NCI-H1092 treated with DMSO at 0.1 percent for 48 hours (cell line): ENCODE measurements around the gene INPP5B.

Source experiments
- DNase-seq: peaks from one replicate; lab custom pipeline; 2025; lab: John Stamatoyannopoulos, UW

The INPP5B gene

DNA sequence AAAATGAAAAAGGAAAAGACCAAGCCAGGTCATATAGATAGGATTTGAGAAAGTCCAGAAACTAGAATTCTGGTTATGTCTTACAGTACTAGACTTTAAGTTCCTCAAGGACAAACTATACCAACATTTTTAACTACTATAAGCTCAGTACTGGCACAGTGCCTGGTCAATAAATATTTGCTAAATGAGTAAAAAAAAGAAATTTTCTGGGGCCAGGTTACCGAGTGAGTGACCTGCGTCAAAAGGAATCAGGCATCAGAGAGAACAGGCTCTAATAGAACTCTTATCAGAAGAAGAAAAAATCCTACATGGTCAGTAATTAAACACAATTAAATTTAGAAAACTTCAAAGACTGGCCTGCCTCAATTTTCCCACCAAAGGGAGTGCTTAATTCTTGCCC, 115.0 kb downstream of the INPP5B start:
- no peak for DNase-seq

DNA sequence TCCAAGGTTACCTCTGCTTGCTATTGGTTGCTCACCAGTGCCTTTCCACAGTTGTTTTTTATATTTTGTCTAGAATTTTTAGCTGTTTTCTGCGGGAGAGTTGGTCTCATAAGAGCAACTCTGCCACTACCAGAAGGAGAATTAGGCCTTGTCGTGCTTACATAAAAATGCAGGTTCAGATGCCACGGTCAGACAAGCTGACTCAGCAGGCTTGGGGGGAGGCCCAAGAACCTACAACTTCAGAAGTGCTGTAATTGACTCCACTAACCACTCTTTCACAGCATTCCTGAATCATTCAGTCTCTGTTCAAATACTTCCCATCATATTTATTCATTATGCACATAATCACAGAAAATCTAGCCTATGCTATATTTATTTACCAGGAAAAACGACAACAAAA, 115.7 kb downstream of the INPP5B start:
- DNase-seq, result no peak

DNA sequence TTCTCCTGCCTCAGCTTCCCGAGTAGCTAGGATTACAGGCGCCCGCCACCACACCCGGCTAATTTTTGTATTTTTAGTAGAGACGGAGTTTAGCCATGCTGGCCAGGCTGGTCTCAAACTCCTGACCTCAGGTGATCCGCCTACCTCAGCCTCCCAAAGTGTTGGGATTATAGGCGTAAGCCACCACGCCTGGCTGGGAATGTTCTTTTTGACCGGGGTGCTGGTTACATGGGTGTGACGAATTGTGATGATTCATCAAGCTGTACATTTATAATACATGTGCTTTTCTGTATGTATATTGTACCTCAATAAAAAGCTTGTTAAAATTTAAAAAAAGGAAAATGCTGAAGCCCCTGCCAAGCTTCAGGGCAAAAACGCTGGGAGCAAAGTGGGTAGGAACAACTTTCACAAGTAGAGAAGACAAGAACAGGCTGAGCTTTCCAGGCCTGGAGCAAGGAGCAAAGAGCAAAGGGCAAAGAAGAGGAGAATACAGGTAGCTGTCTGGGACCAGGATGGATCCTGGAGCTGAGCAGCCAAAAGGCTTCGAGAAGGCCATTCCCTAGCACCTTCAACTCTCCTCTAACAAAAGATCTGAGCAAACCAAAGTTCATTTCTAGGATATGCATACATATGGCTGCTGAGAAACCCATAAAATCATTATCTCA, 118.3 kb downstream of the INPP5B start:
- DNase-seq, result no peak

DNA sequence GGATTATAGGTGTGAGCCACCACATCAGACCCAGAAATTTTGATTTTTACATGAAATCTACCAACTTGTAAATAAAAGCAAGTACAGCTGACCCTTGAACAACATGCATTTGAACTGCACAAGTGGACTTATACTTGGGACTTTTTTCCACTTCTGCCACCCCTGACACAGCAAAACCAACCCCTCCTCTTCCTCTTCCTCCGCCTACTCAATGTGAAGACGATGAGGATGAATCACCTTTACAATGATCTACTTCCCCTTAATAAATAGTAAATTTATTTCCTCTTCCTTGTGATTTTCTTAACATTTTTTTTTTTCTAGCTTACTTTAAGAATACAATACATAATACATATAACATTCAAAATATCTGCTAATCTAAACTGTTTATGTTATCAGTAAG, 121.3 kb downstream of the INPP5B start:
- no peak for DNase-seq

DNA sequence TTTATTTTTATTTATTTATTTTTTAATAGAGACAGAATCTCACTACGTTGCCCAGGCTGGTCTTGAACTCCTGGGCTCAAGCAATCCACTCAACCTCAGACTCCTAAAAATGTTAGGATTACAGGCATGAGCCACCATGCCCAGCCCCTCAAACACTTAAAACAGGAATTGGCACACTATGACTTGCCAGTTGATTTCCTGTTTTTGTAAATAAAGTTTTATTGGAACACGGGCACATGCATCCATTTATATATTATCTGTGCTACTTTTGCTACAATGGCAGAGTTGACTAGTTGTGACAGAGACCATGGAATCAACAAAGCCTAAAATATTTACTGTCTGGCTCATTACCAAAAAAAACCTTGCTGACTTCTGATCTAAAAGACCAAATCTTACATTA, 122.9 kb downstream of the INPP5B start:
- DNase-seq, result no peak

DNA sequence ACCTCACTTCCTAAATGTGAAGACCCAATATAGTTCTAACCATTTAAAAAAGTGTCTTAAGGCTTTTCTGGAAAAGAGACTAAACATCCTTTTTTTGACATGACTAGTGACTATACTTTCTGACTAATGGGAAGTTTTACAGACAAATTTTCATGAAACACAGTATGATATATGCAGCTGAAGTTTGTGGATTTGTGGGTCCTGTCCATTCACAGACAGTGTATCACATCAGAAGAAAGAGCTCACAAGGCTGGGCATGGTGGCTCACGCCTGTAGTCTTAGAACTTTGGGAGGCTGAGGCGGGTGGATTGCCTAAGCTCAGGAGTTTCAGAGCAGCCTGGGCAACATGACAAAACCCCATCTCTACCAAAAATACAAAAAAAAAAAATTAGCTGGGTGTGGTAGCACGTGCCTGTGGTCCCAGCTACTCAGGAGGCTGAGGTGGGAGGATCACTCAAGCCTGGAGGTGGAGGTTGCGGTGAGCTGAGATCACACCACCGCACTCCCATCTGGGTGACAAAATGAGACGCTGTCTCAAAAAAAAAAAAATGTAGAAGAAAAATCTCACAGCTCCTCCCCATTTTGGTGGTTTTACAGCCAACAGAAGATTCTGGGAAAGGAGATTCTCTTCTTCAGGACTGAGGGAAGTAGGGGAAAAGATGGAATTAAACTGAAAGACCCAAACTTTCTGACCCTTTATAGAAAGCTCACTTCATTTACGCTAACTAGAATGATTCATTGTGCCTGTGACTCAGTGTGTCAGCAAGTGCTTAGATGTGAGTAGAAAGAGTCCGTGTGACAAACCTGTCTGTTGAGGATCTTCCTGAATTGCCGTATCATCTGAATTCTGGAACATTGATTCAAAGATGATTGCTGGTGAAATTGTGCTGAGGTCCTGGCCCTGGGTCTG, 123.7 kb downstream of the INPP5B start:
- no peak for DNase-seq

DNA sequence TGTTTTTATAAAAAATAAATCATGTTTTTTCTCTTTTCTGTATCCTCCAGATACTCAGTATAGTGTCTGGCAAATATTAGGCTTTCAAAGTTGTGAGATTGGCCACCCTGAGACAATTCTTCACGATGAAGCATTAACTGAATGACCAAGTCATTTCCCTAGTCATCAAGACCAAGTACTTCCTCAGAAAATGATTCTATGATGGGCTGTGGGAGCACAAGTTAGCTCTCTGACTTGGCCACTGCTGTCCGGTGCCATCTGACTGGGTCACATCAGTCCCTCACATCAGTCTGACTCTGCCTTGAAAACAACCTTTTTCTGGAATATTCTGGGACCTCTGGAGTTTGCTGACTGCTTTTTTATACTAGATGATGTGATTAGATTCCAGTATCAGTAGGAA, 125.4 kb downstream of the INPP5B start:
- no peak for DNase-seq

DNA sequence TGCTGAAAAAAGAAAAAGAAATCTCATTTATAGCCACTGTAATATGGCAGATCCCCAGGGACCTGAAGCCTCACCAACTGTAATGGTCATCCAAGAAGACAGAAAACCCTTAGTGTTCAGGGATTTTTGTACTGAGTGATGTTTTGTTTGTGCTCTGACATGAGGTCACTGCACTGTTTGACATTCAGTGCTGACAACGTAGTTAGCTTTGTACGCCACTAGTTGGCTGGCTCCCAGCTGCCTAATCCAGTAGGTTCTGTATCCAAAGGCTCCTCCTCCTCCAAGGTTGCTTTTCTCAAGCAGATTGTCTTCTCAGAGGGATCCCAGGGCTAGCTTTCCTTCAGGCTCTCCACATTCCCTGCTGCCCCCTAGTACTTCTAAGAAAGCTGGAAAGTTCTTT, 129.4 kb downstream of the INPP5B start:
- no peak for DNase-seq

DNA sequence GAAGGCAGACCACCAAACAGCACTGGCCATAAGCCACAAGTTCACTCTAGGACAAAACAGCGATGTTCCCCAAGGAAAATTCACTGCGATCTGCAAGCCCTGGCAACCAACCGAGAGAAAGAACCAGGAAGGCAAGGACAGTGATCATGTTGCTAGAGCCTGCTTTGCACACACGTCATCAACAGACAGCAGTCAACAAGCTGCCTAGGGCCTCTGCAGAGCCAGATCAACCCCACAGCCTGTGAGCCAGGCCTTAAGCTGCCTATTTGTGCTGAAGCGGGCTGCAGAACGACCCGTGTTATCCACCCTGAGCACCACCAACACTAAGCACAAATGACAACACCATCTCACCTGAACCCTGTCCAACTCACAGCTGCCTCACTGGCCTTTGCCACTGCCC, 132.6 kb downstream of the INPP5B start:
- DNase-seq, result no peak

DNA sequence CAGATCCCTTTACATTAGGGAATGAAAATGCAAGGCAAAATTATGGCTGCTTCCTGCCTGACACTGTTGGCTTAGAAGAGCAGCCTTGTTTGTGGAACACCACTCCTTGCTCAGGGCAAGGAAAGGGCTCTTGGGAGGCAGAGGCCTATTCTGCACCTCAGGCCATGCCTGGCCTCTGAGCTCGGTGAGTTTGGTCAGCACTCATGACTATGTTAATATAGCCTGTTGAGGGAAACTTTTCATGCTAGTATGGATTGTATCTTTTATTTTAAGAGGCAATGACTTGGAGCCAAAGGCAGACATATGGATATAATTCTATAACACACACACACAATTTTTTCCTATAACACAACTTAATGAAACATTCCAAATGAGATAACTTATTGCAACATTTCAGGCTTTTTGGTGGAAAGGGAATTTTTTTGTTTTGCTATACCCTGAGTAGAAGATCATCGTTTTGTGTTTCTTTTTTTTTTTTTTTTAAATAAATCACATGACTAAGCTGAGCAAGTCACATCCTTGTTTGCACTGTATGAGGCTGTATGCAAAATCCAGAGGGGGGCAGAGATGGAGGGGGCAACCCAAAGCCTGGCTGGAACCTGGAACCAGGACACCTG, 133.2 kb downstream of the INPP5B start:
- DNase-seq, result no peak

DNA sequence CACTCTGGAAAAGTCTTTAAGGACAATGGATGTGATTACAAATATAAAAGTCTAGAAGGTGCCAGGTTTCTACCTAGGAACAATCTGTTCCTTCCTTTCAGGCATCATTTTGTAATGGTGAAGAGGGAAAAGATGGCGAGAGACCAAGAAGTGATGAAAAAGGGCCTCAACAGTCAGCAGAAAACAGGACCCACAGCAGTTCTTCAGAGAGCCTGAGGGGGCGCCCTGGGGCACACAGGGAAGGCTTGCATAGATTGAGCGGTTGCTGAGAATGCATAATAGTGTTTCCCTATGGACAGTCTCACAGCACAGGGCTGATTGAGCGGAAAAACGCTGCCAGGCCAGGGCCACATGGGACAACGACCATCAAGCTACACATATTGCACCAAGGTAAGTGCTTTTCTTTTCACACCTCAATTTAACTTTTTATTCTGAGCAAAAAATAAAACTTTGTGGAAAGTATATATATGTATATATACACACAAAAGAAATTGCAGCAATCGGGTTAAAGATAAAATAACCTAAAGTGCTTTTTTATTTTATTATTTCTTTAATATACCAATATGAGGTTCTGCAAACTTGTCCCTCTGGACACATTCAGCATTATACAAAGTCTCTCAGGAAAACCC, 135.7 kb downstream of the INPP5B start:
- peak; percentile 75 for DNase-seq
